AG09319 (cell line): ENCODE measurements around the gene SEC14L5.
"Not testable (repeated sequence)": the region's sequence is repeated elsewhere in the genome, so short reads cannot be mapped to it uniquely, and the experiment has no call there.

Source experiments
- DNase-seq: peaks from one replicate; pipeline ENCODE4 v3.0.0-alpha.2; 2010; ENCODE audit warnings: low read depth; ENCODE audit errors: extremely low read depth
- TF ChIP-seq, protein P1 (sequence below): IDR thresholded peaks from 2 replicates; pipeline ENCODE4 v1.5.1; 2011; ENCODE audit warnings: low read depth, mild to moderate bottlenecking, inconsistent platforms, low read length, moderate library complexity

Gene SEC14L5

GRCh38 chr16:4944333-4945281, 13.5 kb upstream of the SEC14L5 start:
- TF ChIP-seq, protein P1, sequence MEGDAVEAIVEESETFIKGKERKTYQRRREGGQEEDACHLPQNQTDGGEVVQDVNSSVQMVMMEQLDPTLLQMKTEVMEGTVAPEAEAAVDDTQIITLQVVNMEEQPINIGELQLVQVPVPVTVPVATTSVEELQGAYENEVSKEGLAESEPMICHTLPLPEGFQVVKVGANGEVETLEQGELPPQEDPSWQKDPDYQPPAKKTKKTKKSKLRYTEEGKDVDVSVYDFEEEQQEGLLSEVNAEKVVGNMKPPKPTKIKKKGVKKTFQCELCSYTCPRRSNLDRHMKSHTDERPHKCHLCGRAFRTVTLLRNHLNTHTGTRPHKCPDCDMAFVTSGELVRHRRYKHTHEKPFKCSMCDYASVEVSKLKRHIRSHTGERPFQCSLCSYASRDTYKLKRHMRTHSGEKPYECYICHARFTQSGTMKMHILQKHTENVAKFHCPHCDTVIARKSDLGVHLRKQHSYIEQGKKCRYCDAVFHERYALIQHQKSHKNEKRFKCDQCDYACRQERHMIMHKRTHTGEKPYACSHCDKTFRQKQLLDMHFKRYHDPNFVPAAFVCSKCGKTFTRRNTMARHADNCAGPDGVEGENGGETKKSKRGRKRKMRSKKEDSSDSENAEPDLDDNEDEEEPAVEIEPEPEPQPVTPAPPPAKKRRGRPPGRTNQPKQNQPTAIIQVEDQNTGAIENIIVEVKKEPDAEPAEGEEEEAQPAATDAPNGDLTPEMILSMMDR = no peak
- peak; percentile 93 for DNase-seq

- DNase-seq = no peak
- TF ChIP-seq, protein P1 = no peak
These were observed 12.3 kb upstream of the SEC14L5 start for GRCh38 chr16:4945560-4946502.

- TF ChIP-seq, protein P1 = no peak
- no peak for DNase-seq
These were observed 11.2 kb upstream of the SEC14L5 start for GRCh38 chr16:4946917-4947316.

GRCh38 chr16:4947722-4948503, 10.2 kb upstream of the SEC14L5 start:
- DNase-seq = no peak
- TF ChIP-seq, protein P1 = no peak

DNA sequence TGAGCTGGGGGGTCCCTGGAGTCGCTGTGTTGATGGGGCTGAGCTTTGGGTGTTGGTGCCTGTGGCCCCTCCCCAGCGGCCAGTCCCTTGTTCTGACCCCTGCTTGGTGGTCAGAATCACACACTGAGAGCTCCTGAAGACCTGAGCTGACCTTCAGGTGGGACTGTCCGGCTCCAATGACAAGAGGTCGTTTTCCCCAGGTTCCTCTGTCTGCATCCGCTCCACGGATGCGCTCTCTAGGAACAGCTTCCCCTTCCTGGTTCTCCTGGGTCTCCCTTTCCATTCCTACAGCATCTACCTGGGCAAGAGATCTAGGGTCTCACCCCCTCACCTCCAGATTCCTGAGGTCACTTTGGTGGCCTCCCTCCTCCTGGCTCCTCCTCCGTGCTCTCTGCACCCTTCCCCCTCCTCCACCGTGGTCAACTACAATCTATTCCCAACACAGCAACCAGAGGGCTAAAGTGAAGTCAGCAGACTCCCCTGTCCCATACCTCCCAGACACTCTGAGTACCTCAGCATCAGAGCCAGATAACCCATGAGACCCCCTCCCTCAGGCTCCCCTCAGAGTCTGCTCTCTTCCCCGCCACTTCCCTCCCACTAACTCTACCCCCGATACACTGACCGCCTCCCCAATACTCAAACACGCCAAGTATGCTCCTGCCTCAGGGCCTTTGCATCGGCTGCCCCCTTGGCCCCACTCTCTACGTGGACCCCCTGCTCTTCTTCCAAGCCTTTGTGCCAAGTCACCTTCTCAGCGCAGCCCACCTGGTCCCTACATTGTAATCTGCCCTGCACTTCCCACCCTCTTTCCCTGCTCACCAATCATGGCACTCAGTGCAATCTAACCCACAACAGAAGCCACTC, 9.0 kb upstream of the SEC14L5 start:
- TF ChIP-seq, protein P1 = no peak
- no peak for DNase-seq

DNA sequence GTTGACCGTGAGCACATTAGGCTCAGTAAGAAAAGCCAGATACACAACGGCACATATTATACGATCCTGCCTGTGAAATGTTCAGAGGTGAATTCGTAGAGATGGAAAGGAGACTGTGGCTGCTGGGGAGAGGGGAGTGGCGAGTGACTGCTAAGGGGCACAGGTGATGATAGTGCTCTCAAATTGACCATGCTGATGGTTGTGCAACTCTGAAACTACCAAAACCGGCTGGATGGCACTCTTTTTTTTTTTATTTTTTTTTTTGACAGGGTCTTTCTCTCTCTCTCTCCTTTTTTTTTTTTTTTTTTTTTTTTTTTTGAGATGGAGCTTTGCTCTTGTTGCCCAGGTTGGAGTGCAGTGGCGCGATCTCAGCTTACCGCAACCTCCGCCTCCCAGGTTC, 8.1 kb upstream of the SEC14L5 start:
- TF ChIP-seq, protein P1 = no peak
- no peak for DNase-seq

DNA sequence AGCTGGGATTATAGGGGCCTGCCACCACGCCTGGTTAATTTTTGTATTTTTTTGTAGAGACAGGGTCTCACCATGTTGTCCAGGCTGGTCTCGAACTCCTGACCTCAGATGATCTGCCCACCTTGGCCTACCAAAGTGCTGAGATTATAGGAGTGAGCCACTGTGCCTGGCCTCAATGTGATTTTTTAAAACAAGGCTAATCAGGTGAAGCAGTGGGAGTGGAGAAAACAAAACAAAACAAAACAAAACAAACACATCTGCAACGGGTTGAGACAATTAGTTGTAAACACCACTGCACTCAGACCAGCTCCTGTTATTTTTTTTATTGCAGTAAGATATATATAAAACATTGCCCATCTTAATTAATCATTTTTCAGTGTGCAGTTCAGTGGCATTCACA, 6.5 kb upstream of the SEC14L5 start:
- DNase-seq = not testable (repeated sequence)
